CD4-positive, alpha-beta T cell treated with Interleukin-17A for 4 hours (primary cell): ENCODE measurements around the gene DLGAP4.
"Not testable (repeated sequence)": the region's sequence is repeated elsewhere in the genome, so short reads cannot be mapped to it uniquely, and the experiment has no call there.

Experiments used
- DNase-seq: peaks from one replicate; pipeline ENCODE4 v3.0.0-alpha.2; 2020; ENCODE audit warnings: mixed read lengths

The DLGAP4 gene

DNA sequence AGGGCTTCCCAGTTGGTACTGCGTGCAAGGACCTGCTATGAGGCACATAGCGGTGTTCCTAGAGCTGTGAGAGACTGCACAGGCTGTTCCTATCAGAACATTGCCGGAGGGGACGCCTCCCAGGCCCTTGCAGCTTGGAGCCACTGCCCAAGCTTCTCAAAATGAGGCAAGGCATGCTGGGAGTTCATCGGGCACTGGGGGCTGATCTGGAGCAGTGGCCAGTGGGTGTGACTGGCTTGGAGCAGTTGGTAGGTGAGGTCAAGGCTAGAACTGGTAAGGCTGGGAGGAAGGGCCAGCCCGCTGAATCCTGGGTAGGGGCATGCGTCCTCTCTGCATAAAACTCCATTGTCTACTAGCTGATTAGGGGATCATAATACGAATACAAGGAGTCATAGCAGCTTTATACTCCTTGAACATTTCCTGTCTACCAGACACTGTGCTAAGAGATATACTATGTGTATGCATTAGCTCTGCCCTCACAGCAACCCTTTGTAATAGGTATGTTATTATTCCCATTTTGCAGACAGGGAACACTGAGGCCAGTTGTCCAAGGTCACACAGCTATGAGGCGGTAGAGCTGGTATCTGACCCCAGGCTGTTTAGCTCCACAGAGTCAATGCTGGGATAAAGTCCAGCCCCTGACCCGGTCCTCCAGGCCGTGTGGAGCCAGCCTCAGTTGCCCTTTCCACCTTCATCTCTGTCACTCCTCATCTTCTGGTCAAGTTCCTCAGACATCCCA, 53.7 kb downstream of the DLGAP4 start:
- no peak for DNase-seq

DNA sequence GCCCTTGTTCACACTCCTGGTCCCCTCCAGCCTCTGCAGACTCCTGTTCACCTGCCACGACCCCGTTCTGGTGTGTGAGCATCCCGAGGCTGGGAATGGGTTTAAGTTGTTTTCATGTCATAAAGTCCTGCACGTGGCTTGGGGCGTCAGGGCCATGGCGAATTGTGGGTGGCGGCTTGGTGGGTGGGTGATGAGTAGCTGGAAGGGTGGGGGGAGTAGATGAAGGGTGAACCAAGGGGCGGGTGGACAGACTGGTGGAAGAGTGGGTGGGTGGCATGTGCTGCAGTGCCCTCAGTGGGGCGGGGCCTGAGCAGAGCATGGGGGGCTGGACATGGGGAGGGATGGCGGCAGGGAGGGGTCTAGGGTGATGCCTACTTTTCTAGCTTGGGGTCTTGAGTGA, 54.3 kb downstream of the DLGAP4 start:
- no peak for DNase-seq

DNA sequence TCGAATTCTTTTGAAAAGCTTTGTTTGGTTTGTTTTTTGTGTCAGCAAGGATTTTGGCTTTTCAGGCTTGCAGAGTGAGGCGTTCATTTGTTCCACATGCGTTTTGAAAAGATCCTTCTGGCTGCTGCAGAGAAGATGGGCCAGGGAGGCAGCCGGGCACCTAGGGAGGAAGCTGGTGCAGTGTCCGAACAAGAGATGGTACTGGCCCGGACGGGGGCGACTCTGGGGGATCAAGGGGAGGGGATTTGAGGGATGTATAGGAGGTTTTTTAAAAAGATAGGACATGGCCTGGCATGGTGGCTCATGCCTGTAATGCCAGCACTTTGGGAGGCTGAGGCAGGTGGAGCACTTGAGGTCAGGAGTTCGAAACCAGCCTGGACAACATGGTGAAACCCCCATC, 55.3 kb downstream of the DLGAP4 start:
- DNase-seq, result no peak

DNA sequence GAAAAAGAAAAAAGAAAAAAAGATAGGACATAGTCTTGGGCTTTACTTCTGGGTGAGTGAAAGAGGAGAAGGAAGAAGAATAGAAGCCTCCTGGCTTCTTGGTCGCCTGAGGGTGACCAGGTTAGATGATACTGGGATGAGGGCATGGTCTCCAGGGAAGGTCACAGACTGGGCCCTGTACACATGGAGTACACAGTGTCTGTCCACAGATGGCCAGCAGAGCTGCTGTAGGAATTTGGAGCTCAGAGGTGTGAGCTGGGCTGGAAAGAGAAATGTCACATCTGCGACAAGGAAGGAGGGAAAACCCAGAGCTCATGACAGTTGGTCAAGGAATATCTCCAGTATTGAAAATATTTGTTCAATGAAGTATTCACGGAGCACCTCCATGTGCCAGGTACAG, 56.1 kb downstream of the DLGAP4 start:
- DNase-seq, result no peak

DNA sequence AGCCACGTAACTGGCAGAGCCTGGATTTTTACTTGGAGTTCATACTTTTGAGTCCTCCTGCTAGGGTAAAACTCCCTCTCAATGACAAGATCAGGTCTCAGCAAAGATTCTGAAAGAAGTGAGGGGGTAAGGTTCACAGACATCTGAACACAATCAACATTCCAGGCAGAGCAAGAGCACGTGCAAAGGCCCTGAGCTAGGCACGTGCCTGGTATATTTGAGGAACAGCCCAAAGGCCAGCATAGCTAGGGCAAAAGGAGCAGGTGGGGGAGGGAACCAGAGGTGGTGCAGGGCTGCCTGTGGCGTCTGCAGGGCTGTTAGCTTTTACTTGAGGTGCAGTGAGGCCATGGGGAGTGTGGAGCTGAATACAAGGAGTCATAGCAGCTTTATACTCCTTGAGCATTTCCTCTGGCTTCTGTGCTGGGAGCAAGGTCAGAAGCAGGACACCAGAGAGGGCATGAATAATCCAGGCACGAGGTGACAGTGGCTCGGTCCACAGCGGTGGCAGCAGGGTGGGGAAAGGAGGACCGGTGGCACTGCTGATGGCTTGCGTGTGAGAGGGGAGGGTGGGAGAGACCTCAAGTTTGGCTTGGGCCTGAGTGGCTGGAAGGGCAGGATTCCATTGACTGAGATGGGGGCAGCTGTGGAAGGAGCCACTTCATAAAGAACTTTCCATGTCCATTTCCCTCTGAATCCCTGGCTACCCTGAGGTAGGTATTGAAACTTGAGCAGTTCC, 57.0 kb downstream of the DLGAP4 start:
- no peak for DNase-seq

DNA sequence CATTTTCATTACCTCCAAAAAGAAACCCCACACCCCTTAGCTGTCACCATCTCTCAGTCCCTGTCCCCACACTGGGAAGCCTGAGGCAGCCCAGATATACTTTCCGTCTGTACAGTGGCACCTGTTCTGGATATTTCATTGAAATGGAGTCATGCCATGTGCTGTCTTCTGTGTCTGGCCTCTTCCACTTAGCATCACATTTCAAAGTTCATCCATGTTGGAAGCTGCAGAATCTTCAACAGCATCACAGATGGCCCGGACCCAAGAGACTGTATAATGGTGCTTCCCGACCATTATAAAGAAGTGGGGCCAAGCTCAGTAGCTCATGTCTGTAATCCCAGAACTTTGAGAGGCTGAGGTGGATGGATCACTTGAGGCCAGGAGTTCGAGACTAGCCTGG, 58.4 kb downstream of the DLGAP4 start:
- no peak for DNase-seq

DNA sequence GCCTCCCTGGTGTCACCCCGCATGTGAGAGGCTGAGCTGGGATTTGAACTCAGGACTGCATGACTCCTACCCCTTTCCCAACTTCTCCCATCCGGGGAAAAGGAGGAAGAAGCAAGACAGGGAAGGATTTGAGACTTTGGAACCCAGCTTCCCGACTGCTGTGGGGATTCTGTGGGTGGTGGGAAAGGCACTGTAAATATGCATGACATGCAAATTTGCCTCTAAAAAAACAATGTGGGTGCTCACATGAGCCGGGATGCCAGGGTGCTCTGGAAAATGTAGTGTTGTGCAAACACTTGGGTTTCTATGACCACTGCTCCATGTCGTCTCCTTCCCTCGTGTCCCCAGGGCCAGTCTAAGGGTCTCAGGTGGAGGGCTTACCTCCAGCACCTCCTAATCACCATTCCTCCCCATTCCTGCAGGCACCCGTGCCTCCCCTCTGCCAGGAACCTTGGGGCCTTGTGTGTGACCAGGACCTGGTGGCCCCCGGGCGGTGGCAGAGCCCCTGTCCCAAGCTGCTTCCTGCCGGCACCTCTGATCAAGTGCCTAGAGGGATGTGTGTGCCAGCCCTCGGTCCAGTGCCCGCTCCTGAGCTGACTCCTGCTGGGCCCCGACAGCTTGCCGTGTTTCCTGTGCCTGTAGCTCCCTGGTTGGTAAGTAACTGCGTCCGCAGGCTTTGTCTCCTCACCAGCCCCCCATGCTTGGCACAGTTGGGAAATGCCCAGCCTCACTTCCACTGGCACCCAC, 60.7 kb downstream of the DLGAP4 start:
- DNase-seq, result no peak

DNA sequence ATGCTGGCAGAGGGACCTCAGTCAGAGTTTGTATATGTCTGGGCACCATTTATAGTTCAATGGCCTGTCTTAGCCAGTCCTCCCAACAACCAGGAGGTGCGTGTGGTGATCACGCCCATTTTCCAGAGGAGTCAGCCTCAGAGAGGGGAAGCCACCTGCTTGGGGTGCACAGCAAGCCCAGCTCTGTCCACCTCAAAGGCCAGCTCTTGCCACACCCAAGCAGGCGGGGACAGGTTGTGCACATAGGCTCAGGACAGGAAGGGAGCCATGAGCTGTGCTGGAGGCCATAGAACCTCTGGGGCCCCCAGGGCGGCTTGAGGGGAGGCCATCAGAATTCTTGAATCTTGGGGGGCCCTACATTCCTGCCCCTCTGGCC, 61.2 kb downstream of the DLGAP4 start:
- DNase-seq, result no peak

DNA sequence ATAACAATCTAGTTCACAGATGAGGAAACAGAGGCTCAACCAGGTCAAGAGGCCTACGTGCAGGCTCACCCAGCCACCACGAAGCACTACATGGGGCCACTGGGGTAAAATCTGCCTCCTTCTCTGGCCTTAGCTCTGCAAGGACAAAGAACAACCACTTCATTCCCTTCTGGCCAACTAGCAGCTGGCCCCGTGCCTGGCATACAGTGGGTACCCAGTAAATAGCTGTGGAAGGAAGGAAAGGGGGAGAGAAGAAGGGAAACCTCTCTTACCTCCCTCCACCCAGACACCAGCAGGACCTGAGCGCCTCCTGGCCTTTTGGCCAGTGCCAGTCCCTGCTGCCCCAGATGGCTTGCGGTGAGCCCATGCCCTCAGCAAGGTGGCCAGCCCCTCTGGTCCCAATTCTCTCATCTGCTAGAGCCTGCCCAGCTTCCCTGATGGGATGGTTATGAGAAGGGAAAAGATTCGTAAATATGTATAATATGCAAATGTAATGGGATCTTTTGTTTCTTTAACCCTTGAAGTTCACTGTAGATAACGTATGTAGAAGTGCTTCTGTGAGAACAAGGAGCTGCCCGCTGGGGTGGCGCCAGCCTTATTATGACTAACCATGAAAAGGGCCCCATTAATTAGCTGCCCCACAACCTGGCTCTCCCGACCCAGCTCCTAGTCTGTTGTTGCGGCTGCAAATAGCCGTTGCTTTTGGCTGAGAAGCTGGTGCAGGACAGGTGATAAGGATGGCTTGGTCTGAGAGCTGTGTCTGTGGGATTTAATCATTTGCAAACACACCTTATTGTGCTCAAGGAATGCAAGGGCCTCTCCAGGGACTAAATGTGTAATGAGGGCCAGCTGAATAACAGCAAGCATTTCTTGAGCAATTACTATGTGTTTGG, 62.0 kb downstream of the DLGAP4 start:
- no peak for DNase-seq

DNA sequence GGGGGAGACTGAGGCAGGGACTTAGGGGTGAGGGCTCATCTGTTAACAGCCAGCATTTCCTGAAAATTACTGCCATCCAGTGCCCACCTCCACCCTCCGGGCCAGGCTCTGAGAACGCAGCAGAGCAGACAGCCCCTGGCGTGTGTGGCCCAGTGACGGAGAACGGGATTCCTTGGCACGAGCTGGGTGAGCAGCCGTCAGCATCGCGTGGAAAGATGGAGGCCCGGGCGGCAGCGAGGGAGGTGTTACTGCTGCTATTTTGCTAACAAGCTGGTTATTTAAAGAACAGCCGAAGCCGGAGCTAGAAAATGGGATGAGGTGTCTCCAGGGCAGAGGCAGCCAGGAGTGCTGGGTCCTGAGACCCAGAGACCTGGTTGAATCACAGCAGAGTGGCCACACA, 62.7 kb downstream of the DLGAP4 start:
- no peak for DNase-seq

DNA sequence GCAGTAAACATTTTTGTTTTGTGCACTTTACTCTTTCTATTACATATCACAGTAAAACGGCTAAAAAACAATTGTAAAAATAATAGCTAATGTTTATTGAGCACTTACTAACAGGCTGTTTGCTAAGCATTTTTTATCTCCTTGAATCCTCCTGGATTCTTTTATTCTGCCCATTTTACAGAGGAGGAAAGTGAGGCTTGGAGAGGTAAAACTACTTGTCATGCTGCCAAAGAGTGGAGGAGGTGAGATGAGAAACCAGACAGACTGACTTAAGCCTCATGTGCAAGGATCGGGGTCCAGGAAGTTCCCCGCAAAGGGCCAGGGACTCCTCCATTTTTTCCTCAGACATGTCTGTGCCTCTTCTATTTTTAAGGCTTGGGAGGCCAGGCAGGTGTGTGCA, 63.6 kb downstream of the DLGAP4 start:
- no peak for DNase-seq

DNA sequence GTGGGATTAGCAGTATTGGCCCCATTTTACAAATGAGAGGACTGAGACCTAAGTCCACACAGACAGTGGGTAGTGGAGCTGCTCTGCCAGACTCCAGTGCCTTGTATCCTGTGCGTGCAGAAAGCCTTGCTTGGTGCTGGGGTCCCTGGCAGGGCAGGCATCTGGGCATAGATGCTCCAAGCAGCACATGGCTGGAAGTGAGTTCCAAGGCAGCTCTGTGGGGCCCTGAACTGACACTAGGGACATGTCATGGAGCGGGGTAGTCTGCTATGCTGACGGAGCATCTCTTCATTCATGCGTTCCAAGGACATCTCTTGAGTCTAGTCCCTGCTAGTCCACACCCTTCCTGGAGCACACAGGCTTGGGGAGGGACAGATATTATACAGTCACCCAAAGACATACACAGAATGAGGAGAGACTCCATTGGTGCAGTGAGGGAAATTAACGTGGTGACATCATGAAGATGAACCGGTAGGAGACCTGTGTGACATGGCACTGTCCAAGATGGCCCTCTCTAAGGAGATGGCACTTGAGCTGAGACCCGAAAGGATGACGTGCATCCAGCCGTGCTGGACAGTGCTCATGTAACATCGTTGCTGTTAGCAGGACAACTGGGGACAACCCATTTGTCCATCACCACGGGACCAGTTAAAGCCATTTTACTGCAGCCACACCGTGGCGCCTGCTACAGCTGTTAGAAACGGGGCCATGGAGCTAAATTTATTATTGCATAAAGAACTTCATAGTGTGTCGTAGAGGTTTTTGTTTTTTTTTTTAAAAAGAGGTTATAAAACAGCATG, 65.1 kb downstream of the DLGAP4 start:
- DNase-seq, result no peak

DNA sequence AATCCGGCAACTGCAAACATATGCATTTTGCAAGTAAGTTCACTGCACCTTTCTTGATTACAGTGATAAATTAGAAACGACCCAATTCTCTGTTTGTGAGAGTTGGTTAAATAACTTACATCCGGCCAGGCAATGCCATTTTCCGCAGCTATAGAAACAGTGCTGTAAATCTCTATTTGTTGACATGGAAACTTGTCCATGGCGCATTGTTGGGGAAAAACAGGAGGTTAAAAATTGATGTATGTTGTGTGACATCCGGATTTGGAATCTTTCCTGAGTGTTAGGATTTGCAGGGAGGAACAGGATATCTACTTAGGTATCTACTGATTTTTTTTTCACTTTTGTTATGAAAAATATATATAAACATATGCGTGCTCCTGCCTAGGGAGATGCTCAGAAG, 66.5 kb downstream of the DLGAP4 start:
- no peak for DNase-seq

DNA sequence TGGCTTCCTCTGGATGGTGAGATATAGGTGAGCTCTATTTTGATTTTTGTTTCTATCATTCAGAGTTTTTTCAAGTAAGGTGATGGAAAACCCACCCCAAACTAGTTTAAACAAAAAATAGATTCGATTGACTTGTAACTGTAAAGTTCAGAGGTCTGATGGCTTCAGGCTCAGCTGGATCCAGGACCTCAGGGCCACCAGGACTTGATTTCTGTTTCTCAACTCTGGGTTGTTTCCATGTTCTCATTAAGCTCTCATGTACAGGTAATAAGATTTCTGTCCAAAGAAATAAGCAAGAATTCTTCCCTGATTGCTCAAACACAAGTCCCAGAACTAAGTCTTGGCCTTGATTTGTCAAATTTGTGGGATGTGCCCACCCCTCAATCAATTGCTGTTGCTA, 67.0 kb downstream of the DLGAP4 start:
- no peak for DNase-seq

DNA sequence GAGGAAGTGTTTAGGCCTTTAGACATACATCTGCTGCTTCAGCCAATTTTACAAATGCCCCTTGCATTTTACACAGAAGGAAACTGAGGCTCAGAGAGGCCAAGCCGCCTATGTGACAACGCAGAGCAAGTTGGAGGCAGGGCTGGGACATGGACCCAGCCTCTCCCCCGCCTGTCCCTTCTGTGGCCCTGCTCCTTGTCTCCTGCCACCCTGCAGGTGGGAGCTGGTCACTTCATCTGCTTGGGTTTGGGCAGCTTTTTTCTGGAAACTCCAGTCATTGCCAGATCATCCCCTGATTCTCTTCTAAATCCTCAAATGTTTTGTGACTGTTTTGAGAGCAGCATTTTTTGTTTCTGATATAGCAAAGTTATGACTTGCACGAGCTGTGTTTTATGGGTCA, 68.9 kb downstream of the DLGAP4 start:
- DNase-seq, result no peak

DNA sequence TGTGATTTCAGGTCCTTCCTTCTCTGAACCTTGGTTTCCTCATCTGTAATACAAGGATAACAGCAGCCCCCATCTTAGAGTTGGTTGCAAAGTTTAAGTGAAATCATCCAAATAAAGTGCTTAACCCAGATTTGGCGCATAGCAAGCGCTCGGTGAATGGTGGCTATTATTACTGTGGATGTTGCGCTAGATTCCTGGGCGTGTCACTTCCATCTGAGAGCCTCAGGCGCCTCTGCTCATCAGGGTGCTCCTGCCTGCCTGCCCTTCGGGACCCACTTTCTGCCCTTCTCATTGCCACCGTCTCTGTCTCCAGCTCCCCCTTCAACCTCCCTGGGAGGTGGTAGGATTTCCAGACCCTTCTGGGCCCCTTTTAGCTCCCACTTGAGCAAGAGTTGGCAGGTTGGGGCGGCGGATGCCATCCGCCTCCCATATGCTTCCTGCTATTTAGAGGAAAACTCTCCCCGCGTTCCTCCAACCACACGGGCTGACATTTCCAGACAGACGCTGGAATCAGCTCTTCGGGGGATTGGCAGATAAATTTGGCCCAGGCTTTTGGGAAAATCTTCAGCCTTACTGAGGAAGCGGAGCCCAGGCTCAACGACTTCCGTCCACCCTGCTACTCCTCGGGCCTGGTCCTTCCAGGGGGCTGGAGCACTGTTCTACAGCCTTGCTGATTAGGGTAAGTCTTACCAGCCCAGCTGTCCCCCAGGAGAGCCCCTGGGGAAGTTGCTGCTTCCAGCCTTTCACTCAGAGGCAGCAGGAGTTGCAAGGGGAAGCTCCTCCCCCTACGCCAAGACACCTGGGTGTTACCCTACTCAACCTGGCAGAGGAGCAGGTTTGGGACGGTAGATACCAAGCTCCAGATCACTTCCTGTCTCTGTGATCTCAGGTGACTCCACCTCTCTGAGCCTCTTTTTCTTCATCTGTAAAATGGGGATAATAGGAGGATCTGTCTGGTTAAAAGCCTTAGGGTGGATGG, 71.5 kb downstream of the DLGAP4 start:
- DNase-seq, result no peak

DNA sequence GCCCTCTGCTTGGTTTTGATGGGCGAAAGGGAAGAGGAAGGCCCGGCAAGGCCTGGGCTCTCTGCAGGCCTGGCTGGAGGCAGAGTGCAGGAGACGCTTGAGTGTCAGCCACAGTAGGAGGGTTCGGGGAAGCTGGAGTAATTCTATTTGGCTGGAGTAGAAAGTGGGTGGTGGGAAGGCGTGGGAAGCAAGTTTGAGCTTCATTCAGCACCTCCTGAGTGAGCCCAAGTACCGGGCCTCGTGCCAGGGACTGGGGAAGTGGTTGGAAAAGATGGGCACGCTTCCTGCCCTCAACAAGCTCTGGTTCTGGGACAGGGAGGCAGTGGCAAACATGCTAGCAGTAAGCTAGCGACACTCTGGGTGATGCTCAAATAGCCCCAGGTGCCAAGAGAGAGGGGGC, 72.5 kb downstream of the DLGAP4 start:
- no peak for DNase-seq

DNA sequence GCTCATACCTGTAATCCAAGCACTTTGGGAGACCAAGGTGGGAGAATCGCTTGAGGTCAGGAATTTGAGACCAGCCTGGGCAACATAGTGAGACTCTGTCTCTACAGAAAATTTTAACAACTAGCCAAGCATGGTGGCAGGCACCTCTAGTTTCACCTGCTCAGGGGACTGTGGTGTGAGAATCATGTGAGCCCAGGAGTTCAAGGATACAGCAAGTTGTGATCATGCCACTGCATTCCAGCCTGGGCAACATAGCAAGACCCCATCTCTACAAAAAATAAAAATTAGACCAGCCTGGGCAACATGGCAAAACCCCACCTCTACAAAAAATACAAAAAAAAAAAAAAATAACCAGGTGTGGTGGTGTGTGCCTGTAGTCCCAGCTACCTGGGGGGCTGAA, 73.8 kb downstream of the DLGAP4 start:
- DNase-seq, result not testable (repeated sequence)

DNA sequence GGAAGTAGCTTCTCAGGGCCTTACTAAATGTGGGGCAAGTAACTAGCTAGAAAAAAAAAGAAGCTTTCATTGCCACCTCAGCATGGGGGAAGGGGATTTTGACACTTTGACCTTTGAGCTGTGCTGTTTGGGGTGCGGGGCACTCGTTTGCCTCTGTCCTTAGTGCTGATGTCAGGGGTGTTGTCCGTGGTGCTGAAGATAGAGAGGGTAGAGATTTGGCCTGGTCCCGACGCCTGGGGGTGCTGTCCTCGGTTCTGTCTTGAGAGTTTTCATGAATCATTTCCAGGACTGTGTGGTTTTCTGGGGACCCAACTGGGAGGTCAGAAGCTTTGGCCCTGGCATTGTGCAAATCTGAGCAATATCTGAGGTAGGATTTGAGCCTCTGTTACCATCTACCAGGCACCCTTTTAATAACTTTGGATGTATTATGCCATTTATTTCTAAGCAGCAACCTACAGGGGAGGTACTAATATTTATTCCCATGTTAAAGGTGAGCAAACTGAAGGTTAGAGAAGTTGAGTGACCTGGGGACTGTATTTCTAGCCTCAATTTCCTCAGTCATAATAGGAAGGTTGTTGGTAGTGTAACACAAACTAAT, 78.0 kb downstream of the DLGAP4 start:
- DNase-seq, result peak; percentile 19

DNA sequence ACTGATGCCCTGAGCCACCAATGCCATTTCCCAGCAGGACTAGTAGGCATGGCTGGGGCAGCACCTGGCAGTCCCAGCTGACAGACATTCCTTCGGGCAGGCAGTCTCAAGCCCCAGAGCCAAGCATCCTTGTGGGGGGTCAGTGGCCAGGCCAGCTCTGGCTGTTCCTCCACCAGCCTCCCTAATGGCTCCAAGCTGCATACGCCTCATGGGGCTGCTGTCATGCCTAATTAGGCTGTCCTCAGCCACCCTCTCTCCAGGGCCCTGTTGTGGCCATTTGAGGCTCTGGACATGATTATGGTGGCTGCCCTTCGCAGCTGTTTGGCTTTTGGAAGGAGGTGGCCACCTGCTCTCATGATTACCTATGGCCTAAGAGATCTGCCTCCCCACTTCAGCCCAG, 79.4 kb downstream of the DLGAP4 start:
- no peak for DNase-seq
